Astrocyte of the spinal cord (primary cell): ENCODE data around the gene ZNF567.

Experiments
- DNase-seq: peaks from one replicate; pipeline ENCODE4 v3.0.0; 2011; ENCODE audit warnings: low read depth, low spot score
- H3K4me3 ChIP-seq: 2 replicates; pipeline ENCODE4 v1.5.1; 2011; ENCODE audit warnings: low read depth, mild to moderate bottlenecking, low read length, moderate library complexity
- in situ Hi-C: cut with HindIII; loops from 2 replicates; pipeline ENCODE4 v1.10.0; 2017; ENCODE audit warnings: low sequenced_read_pairs
- TF ChIP-seq, protein P1 (sequence below): IDR thresholded peaks from 2 replicates; pipeline ENCODE4 v1.5.1; 2012; ENCODE audit warnings: low read depth, mild to moderate bottlenecking, low read length, inconsistent platforms

The ZNF567 gene

DNA sequence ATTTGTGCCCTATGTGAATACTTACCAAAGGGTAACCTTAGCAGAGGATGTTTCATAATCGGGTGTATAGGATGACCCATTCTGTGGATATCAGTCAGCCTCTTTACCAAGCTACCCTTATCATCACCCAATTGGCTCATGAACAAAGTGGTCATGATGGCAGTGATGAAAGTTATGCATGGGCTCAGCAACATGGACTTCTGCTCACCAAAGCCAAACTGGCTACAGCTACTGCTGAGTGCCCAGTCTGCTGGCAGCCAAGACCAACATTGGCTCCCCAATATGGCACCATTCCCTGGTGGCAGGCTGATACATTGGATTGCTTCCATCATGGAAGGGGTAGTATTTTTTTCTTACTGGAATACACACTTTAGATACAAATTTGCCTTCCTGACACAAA, 15.0 kb upstream of the ZNF567 start:
- TF ChIP-seq, protein P1, sequence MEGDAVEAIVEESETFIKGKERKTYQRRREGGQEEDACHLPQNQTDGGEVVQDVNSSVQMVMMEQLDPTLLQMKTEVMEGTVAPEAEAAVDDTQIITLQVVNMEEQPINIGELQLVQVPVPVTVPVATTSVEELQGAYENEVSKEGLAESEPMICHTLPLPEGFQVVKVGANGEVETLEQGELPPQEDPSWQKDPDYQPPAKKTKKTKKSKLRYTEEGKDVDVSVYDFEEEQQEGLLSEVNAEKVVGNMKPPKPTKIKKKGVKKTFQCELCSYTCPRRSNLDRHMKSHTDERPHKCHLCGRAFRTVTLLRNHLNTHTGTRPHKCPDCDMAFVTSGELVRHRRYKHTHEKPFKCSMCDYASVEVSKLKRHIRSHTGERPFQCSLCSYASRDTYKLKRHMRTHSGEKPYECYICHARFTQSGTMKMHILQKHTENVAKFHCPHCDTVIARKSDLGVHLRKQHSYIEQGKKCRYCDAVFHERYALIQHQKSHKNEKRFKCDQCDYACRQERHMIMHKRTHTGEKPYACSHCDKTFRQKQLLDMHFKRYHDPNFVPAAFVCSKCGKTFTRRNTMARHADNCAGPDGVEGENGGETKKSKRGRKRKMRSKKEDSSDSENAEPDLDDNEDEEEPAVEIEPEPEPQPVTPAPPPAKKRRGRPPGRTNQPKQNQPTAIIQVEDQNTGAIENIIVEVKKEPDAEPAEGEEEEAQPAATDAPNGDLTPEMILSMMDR: no peak
- in situ Hi-C loops: no loop called here
- DNase-seq: no peak
- no peak overlapping the region for H3K4me3 ChIP-seq

DNA sequence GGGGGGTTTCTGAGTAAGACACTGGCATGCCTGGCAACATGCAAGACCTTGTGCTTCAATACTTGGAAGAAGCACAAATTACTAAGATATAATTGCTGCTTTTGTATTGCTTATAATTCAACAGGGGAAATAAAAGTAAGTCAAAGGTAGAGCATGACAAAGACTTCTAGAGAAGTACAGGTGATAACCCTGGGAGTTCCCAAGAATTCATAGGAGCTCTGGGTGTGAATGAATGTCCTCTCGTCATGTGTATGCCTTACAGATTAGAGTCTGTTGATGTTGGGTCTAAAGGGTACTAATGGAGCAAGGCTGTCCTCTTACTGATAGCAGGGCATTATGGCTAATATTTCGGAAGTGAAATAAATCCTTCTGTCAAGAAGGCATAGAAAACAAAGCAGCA, 13.2 kb upstream of the ZNF567 start:
- TF ChIP-seq, protein P1: no peak
- H3K4me3 ChIP-seq: no peak overlapping the region
- in situ Hi-C loops: no loop called here
- DNase-seq: no peak

DNA sequence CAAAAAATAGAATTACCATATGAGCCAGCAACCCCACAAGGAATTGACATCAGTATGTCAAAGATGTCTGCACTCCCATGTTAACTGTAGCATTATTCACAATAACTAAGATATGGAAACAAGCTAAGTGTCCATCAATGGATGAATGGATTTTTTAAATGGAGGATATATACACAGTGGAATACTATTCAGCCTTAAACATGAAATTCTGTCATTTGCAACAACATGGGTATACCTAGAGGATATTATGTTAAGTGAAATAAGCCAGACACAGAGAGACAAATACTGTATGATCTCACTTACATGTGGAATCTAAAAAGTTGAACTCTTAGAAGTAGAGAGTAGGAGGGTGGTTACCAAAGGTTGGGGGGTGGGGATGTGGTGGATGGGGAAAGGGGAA, 8.0 kb upstream of the ZNF567 start:
- in situ Hi-C loops: no loop called here
- DNase-seq: no peak
- H3K4me3 ChIP-seq: no peak overlapping the region
- TF ChIP-seq, protein P1: no peak

DNA sequence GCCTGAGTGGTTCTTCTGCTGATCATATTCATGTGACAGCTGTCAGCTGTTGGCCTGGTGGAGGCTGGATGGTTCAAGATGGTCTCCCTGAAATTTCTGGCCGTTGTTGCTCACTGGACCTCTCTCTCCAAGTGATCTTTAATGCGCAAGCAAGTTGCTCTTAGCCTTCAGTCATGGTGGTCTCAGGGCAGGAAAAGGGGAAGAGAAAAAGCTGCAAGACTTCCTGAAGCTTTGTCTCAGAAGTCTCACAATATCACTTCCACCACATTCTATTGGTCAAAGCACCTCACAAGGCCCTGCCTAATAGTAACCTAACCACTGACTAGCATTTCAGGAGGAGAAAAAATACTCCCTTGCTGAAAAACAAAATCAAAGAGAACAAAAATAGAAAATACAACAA, 1.6 kb upstream of the ZNF567 start:
- no peak overlapping the region for H3K4me3 ChIP-seq
- in situ Hi-C loops: no loop called here
- no peak for DNase-seq
- TF ChIP-seq, protein P1: no peak

DNA sequence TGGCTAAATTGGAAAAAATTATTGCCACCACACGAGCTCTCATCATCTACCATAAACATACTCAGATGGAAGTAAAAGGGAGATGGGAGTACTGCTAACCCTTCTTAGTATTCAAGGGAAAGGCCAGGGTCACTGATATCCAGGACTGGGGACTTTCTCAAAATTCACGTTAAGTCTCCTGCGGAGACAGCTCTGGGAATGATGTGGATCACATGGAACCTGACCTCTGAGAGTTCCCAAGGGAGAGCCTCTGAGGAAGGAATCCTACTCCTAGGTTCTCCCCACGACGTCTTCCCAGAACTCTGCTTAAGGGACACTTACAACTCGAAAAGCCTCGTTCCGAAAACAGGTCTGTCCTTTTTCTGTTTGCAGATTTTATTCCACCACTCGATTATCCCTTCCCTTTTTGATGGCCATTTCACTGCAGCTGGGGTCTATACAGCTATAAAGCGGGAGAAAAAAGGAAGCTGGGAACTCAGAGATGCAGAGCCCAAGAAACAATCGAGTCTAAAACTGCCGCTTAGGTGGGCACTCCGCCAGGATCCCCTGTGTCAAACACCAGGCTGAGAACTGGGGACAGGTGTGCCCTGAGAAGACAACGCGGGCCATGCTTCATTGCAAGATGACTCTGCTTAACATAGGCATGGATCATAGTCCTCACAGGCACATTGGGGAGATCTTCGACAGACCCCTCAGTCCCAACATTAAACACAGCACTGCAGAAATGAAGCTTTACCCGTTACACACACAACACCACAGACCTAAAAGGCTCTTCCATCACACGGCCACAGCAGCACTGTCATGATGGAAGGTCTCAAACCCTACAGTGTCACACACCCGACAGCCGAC, 823 bp upstream of the ZNF567 start:
- in situ Hi-C loops: no loop called here
- H3K4me3 ChIP-seq: peak overlapping the region; percentile 98

DNA sequence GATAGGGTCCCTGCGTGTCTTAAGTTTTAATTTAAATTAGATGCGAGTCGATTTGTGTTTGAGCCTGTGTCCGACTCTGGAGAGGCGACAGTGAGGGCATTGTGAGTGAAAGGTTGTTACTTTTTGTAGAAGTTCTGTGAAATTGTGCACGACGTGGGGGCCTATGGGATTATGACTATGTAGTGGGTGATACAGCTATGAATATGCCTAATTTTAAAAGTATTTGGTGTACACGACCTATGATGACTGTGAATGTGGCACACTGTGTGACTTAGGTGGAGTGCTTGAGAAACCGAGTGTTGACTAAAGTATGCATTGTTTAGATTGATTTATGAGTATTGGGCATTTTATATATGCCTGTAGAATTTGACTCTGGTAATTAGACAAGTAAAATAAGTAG, 646 bp downstream of the ZNF567 start:
- in situ Hi-C loops: no loop called here
- no peak for DNase-seq
- TF ChIP-seq, protein P1: no peak
- peak overlapping the region; percentile 98 for H3K4me3 ChIP-seq

More for the DNA sequence above, 823 bp upstream of the ZNF567 start:
- peak; percentile 19 for DNase-seq
- TF ChIP-seq, protein P1: no peak
